ENCODE measurements around the gene FAM222B.
"Not testable (repeated sequence)": the region's sequence is repeated elsewhere in the genome, so short reads cannot be mapped to it uniquely, and the experiment has no call there.

Gene FAM222B

GRCh38 chr17:28842282-28843012 lies at the start of gene FAM222B:
TSS of gene FAM222B (minus strand) at chr17:28842790. CDS start at chr17:28766667, 76,123 bp downstream.
- peak; percentile 72 to 76 for DNase-seq (ENCODE audit: low read depth in 1 of 2, low spot score in 1 of 2)

DNA sequence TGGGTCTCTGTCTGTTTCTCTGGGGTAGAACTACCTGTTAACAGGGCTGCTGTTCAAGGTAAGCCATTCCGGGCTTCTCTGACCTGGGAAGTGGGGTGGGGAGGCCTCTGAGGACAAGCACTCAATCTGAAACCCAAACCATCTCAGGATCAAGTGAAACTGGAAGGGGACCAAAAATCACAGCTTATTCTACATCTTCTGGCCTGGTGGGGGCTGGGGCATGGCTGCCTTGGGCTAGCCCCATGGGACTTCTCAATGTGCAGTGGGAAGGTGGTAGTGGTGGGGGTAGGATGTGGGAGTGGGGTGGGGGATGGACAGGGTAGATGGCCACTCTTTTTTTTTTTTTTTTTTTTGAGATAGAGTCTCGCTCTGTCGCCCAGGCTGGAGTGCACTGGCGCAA lies 49.4 kb upstream of the FAM222B start:
- DNase-seq (ENCODE audit: low read depth in 1 of 2, low spot score in 1 of 2), result no peak

DNA sequence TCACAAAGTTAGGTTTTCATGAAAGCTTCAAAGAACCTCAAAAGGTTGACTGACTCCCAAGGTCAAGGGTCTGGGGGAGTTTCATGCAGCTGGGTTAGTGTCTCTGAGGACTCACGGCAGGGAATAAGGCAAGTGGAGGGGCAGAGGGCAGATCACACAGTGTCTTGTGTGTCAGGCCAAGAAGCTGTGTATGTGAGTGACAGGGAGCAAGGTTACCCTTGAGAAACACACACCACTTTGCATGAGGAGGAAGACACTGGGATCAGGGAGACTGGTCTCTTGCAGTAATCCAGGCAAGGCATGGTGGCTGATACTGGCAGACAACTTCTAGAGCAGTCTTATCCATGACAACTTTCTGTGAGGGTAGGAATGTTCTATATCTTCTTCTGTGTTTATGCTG lies 48.6 kb upstream of the FAM222B start:
- no peak for DNase-seq (ENCODE audit: low read depth in 1 of 2, low spot score in 1 of 2)

DNA sequence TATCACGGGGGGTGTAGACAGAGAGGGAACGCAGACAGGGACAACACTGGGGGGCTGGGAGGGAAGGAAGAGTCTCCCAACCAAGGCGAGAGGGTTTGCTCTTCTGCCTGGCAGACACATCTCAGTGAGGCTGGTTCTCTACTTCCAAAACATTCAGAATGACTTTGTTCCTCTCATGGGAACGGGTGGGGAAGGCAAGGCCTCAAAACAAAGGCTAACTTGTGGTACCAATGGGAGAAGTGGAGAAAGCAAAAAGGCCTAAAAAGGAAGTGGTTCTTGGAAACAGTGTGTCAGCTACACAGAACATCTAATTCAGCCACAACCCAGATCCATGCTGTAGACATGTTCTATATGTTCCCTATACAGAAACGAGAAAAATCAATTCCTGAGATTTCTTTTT lies 47.4 kb upstream of the FAM222B start:
- no peak for DNase-seq (ENCODE audit: low read depth in 1 of 2, low spot score in 1 of 2)

- DNase-seq (ENCODE audit: low read depth in 1 of 2, low spot score in 1 of 2), result no peak
Observed at GRCh38 chr17:28888832-28889231, 46.2 kb upstream of the FAM222B start.

DNA sequence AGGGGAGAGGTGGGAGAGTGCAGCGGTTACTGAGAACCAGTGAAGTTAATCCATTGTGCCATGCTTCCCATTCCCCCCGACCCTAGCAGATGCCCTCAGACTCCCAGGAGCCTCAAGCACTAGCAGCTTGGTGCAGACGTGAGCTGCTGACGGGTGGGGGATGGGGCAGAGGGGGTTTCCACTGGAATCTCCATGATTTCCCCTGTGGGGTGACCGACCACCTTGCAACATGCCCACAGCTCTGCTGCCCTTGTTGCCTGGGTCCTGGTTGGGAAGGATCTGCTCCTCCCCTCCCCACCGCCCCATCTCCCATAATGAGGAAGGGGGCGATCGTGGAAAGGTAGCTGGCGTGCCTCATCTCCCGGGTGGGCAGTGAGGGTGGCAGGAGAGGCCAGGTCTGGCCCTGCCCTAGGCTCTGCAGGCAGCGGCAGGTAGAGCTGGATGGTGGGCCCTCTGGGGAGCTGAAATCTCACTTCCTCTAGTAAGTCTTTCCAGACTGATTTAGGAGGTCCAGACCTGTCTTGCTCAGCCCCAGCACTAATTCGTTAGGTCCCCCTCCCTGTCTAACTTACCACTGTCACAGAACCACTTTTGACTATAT lies 45.4 kb upstream of the FAM222B start:
- no peak for DNase-seq (ENCODE audit: low read depth in 1 of 2, low spot score in 1 of 2)

GRCh38 chr17:28885951-28886350 lies 43.4 kb upstream of the FAM222B start:
- no peak for DNase-seq (ENCODE audit: low read depth in 1 of 2, low spot score in 1 of 2)

- DNase-seq (ENCODE audit: low read depth in 1 of 2, low spot score in 1 of 2), result no peak
Observed at GRCh38 chr17:28885363-28885762, 42.8 kb upstream of the FAM222B start.

DNA sequence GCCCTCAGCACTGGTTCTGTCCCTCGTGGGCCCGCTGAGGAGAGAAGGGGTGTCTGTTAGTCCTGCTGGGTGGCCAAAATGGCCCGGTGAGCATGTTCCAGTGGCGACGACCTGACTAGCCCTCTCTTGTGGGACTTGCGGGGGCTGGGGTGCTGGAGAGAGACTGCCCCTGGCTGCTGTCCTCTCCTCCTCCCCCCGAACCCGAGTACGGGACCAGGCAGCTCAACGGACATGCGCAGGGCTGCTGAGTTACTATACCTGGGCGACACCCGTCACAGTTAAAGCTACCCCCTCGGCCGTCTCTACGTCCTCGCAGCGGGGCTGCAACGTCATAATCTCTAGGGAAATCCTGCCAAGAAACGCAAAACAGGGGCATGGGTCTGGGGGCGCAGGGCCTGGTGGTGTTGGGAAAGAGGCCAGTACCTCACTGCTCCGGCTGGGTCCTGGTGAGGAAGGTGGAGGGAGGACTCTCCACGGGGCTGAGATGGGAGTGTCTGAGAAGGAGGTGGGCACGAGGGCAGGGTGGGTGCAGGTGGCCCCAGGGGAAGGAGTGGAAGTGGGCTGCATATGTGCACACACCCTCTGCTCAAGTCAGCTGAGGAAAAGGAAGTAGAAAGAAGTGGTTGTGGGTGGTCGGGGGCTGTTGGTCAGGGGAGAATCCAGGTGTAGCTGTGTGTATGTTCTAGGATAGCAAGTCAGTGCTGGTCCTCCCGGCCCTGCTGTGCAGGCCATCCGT lies 41.5 kb upstream of the FAM222B start:
- DNase-seq (ENCODE audit: low read depth in 1 of 2, low spot score in 1 of 2), result no peak

GRCh38 chr17:28882154-28882895 lies 39.7 kb upstream of the FAM222B start:
- no peak for DNase-seq (ENCODE audit: low read depth in 1 of 2, low spot score in 1 of 2)

DNA sequence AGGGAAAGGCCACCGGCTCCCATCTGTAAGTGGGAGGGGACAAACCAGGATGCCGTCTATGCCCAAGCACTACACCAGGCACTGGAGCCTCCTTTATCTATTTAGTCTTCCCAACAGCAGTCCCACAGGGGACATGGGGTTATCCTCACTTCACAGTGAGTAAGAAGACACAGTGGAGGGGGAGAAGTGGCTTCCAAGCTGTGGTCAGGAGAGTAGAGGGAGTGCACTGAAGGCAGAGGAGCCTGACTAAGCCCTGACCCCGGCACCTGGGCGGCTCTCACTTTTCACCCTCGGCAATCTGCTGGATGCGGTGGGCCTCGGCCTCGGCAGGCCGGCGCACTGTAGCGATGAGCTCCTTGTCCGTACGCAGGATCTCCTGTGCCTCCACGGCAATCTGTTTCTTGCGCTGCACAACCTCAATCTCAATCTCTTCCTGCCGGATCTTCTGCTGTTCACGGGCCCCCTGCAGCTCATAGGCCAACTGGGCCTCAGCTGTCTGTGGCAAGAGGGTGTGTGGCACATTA lies 39.0 kb upstream of the FAM222B start:
- DNase-seq (ENCODE audit: low read depth in 1 of 2, low spot score in 1 of 2), result no peak

GRCh38 chr17:28880572-28880945 lies 38.0 kb upstream of the FAM222B start:
- DNase-seq (ENCODE audit: low read depth in 1 of 2, low spot score in 1 of 2), result no peak

GRCh38 chr17:28879886-28880571 lies 37.4 kb upstream of the FAM222B start:
- no peak for DNase-seq (ENCODE audit: low read depth in 1 of 2, low spot score in 1 of 2)

DNA sequence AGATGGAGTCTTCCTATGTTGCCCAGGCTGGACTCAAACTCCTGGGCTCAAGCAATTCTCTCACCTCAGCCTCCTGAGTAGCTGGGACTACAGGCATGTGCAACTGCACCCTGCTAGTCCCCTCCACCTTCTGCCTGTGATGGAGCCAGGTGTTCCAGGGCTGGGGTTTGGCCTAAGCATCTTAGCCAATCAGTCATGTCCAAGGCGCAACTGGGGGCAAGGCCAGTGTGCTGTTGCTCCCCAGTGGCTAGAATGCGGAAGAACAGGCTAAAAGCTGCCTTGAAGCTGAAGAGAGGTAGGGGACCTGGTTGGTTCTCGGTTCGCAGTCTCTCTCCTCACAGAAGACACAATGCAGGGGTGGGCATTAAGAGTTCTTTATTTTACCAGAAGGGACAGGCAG lies 36.4 kb upstream of the FAM222B start:
- no peak for DNase-seq (ENCODE audit: low read depth in 1 of 2, low spot score in 1 of 2)

DNA sequence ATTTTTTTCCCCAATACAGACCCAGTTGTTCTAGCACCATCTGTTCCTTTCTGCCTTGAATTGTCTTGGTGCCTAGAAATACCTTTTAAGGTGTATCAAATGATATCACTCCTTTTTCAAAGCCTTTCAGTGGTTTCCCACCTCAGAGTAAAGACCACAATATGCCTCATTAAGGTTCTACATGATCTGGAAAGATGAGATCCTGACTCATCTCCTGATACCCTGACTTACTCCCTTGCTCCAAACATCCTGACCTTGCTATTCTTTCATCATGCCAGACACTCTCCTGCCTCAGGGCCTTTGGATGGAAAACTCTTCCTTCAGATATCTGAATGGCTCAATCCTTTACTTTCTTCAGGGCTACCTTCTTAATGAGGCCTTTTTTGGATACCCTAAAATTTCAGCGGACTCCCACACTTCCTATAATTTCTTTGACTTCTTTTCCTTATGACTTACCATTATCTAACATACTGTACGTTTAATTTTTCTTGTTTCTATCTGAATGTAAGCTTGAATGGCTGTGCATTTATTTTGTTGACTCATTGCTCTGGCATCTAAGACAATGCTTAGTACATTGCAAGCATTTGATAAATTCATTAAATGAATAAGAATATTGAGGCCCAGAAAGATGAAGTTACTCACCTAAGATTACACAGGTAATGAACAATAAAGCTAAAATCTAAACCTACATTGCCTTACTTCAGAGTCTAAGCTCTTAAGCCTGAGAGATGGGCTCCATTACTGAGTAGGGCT lies 35.7 kb upstream of the FAM222B start:
- no peak for DNase-seq (ENCODE audit: low read depth in 1 of 2, low spot score in 1 of 2)

DNA sequence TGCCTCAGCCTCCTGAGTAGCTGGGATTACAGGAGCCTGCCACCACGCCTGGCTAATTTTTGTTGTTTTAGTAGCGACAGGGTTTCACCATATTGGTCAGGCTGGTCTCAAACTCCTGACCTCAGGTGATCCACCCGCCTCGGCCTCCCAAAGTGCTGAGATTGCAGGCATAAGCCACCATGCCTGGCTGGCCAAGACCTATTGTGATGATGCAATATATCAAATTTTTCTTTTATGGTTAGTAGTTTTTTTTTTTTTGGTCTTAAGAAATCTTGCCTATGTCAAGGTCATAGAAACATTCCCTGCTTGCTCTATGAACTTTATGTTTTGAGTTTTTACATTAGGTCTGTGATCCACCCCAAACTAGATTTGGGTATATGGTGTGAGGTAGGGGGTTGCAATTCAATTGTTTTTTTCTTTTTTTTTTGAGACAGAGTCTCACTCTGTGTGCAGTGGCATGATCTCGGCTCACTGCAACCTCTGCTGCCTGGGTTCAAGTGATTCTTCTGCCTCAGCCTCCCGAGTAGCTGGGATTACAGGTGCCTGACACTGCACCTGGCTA lies 34.6 kb upstream of the FAM222B start:
- DNase-seq (ENCODE audit: low read depth in 1 of 2, low spot score in 1 of 2), result not testable (repeated sequence)

DNA sequence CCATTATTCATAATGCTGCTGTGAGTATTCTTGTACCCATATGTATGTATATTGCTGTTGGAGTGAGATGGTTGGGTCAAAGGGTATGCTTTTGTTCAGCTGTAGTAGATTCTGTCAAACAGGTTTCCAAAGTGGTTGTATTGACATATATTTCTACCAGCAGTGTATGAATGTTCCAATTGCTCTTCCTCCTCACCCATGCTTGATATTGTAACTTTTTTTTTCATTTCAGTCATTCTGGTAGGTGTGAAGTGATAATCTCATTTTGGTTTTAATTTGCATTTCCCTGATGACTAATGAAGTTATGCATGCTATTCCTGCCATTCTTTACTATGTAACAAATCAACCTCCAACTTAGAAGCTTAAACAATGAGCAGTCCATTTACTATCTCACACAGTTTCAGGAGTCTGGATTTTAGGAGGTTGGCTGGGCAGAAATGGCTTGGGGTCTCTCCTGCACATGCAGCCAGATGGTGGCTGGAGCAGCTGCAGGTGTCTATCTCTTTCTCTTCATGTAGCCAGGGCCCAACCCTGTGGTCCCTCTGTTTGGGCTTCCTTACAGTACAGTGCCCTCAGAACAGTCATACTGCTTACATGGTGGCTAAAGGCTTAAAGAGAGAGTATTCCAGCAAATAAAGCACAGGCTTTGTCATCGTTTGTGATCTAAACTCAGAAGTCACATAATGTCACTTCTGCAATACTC lies 33.4 kb upstream of the FAM222B start:
- no peak for DNase-seq (ENCODE audit: low read depth in 1 of 2, low spot score in 1 of 2)

DNA sequence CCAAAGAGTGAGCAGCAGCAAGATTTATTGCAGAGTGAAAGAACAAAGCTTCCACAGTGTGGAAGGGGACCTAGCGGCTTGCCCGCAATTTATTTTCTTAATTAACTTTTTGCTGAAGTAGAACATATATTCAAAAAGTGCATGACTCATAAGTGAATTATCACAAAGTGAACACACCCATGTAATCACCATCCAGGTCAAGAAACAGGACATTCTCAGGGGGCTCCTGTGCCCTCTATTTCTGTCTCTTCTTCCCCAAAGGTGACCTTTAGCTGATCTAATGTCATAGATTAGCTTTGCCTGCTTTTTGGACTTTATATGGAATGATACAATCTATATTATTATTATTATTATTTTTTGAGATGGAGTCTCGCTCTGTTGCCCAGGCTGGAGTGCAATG lies 32.2 kb upstream of the FAM222B start:
- DNase-seq (ENCODE audit: low read depth in 1 of 2, low spot score in 1 of 2), result no peak

GRCh38 chr17:28873839-28874238 lies 31.2 kb upstream of the FAM222B start:
- DNase-seq (ENCODE audit: low read depth in 1 of 2, low spot score in 1 of 2), result no peak

All from activated CD4-positive, alpha-beta T cell treated with anti-CD3 and anti-CD28 coated beads, Interleukin-2, amount 50 U/mL, for 24 hours (primary cell).